HG03064 (cell line): ENCODE data around the gene IFT122.
A peak's percentile ranks its signal among the peaks of the same experiment; 100 is the strongest.
"Not testable (repeated sequence)": the region's sequence is repeated elsewhere in the genome, so short reads cannot be mapped to it uniquely, and the experiment has no call there.

Experiments used
- ATAC-seq: cut with Tn5 transposase; IDR thresholded peaks from one replicate; pipeline ENCODE4 v1.9.1; 2021; ENCODE audit warnings: low read depth; ENCODE audit not compliant: unreplicated experiment

Gene IFT122

GRCh38 chr3:129515108-129515820 is 75.2 kb downstream of the IFT122 start:
- not testable (repeated sequence) for ATAC-seq

- ATAC-seq, result not testable (repeated sequence)
These were observed 75.9 kb downstream of the IFT122 start for GRCh38 chr3:129515821-129516432.

GRCh38 chr3:129517516-129517915 is 77.5 kb downstream of the IFT122 start:
- ATAC-seq, result no peak

GRCh38 chr3:129518038-129518561 is 78.1 kb downstream of the IFT122 start:
- no peak for ATAC-seq

DNA sequence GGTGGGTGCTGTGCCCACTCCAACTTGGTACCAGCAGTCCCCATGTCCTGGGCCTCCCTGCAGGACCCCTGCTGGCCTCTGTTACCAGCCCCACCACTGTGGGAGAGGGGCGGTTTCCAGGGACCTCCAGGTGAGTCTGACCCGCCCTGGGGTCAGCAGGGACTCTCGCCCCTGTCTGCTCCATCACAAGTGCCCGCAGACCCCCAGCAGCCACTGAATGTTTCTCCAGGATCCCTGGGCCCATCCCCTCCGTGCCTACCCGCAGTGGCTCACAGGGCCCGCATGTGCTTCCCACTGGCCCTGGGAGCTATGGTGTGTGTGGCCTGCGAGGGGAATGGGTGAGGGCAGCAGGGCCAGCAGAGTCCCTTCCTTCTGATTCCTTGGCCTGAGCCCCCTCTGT is 78.6 kb downstream of the IFT122 start:
- ATAC-seq, result no peak

DNA sequence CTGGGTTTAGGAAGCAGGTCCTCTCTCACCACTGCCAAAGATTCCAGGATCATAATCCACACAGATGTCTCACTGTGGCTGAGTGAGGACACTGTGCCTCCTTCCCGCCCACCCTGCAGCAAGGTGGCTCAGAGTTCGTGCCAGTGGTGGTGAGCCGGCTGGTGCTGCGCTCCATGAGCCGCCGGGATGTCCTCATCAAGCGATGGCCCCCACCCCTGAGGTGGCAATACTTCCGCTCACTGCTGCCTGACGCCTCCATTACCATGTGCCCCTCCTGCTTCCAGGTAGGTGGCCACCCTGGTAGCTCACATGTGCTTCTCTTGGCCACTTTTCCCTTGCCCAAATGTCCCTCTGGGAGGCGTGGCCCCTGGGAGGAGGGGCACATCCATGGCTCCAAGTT is 79.4 kb downstream of the IFT122 start:
- no peak for ATAC-seq

DNA sequence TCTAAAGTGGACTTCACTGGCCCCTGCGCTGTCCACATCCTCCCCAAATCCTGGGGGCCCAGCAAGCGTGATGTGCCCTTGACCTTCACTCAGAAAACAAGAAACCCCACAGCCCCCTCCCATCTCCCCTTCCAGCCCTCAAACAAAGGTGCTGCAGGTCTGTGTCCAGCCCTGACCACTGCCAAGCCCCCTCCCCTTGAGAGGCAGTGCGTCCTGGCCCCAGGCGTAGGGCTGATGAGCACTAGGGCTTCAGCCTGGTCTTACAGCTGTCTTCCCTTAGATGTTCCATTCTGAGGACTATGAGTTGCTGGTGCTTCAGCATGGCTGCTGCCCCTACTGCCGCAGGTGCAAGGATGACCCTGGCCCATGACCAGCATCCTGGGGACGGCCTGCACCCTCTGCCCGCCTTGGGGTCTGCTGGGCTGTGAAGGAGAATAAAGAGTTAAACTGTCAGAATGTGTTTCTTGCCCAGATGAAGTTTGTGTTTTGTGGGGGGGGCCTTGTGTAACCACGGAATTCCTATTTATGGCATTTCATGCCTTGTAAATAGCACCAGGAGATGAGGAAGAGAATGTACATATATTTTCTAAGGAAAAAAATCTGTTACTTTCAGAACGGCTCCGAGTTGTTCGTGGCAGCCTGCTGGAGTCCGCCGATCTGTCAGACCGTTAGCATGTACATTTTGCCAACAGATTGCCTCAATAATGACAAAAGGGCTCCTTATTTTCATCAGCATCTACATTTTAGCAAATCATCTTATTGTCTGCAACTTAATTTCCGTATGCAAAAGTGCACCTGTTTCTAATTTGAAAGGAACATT is 80.1 kb downstream of the IFT122 start:
- ATAC-seq, result no peak

- no peak for ATAC-seq
These were observed 80.9 kb downstream of the IFT122 start for GRCh38 chr3:129520960-129521359.

GRCh38 chr3:129521611-129522010 is 81.6 kb downstream of the IFT122 start:
- ATAC-seq, result no peak

GRCh38 chr3:129522953-129523352 is 82.9 kb downstream of the IFT122 start:
- ATAC-seq, result no peak

DNA sequence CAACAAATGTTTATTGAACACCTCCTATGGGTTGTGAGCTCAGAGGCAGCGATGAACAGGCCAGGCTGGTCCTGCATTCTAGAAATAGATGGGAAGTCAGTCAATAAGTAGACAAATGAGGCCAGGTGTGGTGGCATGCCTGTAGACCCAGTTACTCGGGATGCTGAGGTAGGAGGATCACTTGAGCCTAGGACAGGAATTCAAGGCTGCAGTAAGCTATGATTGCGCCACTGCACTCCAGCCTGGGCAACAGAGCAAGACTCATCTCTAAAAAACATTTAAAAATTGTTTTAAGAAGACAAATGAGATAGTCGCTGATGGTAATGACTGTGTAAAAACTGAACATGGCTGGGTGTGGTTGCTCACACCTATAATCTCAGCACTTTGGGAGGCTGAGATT is 84.1 kb downstream of the IFT122 start:
- ATAC-seq, result no peak

- no peak for ATAC-seq
These were observed 85.4 kb downstream of the IFT122 start for GRCh38 chr3:129525341-129525968.

- peak; percentile 81 for ATAC-seq
These were observed 86.3 kb downstream of the IFT122 start for GRCh38 chr3:129526121-129526900.

DNA sequence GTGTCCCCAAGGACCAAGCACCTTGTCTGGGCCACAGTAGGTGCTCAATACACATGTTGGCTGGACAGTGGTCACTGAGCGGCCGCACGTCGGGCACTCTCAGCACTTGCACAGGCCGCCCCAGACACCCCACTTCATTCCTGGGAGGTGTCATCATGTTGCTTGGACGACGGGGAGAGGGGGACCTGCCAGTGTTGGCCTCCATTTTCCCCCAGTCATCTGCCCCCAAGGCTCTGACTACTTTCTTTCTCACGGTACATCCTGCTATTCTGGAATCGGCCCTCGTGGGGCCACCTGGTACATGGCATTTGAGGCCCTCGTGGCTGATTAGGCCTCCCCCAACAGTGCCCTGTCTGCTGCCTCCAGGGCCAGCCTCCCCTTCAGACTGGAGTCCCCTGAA is 87.2 kb downstream of the IFT122 start:
- no peak for ATAC-seq

DNA sequence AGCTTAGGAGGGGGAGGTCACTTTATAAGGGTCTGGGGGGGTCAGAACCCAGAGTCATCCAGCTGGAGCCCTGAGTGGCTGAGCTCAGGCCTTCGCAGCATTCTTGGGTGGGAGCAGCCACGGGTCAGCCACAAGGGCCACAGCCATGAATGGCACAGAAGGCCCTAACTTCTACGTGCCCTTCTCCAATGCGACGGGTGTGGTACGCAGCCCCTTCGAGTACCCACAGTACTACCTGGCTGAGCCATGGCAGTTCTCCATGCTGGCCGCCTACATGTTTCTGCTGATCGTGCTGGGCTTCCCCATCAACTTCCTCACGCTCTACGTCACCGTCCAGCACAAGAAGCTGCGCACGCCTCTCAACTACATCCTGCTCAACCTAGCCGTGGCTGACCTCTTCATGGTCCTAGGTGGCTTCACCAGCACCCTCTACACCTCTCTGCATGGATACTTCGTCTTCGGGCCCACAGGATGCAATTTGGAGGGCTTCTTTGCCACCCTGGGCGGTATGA is 88.6 kb downstream of the IFT122 start, which contains the start of gene RHO:
Gene RHO, plus strand, starts transcription at position 51 of the 512 bp plus-strand sequence. Its CDS starts 95 bp downstream, at position 146.
- ATAC-seq, result no peak

DNA sequence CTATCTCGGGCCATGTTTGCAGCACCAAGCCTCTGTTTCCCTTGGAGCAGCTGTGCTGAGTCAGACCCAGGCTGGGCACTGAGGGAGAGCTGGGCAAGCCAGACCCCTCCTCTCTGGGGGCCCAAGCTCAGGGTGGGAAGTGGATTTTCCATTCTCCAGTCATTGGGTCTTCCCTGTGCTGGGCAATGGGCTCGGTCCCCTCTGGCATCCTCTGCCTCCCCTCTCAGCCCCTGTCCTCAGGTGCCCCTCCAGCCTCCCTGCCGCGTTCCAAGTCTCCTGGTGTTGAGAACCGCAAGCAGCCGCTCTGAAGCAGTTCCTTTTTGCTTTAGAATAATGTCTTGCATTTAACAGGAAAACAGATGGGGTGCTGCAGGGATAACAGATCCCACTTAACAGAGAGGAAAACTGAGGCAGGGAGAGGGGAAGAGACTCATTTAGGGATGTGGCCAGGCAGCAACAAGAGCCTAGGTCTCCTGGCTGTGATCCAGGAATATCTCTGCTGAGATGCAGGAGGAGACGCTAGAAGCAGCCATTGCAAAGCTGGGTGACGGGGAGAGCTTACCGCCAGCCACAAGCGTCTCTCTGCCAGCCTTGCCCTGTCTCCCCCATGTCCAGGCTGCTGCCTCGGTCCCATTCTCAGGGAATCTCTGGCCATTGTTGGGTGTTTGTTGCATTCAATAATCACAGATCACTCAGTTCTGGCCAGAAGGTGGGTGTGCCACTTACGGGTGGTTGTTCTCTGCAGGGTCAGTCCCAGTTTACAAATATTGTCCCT is 89.6 kb downstream of the IFT122 start:
- ATAC-seq, result no peak

DNA sequence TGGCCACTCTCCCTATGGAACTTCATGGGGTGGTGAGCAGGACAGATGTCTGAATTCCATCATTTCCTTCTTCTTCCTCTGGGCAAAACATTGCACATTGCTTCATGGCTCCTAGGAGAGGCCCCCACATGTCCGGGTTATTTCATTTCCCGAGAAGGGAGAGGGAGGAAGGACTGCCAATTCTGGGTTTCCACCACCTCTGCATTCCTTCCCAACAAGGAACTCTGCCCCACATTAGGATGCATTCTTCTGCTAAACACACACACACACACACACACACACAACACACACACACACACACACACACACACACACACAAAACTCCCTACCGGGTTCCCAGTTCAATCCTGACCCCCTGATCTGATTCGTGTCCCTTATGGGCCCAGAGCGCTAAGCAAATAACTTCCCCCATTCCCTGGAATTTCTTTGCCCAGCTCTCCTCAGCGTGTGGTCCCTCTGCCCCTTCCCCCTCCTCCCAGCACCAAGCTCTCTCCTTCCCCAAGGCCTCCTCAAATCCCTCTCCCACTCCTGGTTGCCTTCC is 90.3 kb downstream of the IFT122 start:
- ATAC-seq, result no peak

DNA sequence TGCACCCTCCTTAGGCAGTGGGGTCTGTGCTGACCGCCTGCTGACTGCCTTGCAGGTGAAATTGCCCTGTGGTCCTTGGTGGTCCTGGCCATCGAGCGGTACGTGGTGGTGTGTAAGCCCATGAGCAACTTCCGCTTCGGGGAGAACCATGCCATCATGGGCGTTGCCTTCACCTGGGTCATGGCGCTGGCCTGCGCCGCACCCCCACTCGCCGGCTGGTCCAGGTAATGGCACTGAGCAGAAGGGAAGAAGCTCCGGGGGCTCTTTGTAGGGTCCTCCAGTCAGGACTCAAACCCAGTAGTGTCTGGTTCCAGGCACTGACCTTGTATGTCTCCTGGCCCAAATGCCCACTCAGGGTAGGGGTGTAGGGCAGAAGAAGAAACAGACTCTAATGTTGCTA is 90.8 kb downstream of the IFT122 start:
- no peak for ATAC-seq

GRCh38 chr3:129531699-129532098 is 91.7 kb downstream of the IFT122 start:
- ATAC-seq, result no peak
